Testis (tissue), 3 donors: ENCODE measurements around the gene ARID2. TPM values are rescaled to one million over a fixed set of nuclear protein-coding genes. Genes with fewer than 3 reads are reported as not detected.

ENCODE experiments used
- DNase-seq: peaks from one replicate; pipeline ENCODE4 v3.0.0-alpha.2; 2019
- H3K27ac ChIP-seq, 2 donors: fragments of 200-600 bp; sonication (generic); one replicate each; pipeline ENCODE4 v1.5.1; 2019
- H3K27me3 ChIP-seq: fragments of 200-600 bp; sonication (generic); one replicate; pipeline ENCODE4 v1.5.1; 2019
- H3K36me3 ChIP-seq: fragments of 200-600 bp; sonication (generic); one replicate; pipeline ENCODE4 v1.5.1; 2017; ENCODE audit warnings: low read depth; ENCODE audit errors: missing control alignments
- H3K4me1 ChIP-seq: fragments of 200-600 bp; sonication (generic); one replicate; pipeline ENCODE4 v1.5.1; 2019
- H3K4me3 ChIP-seq, 2 donors: fragments of 200-600 bp; sonication (generic); one replicate each; pipeline ENCODE4 v1.5.1; 2017 to 2019
- H3K9me3 ChIP-seq: fragments of 200-600 bp; sonication (generic); one replicate; pipeline ENCODE4 v1.5.1; 2017
- CTCF ChIP-seq, 3 experiments: fragments of 450-650 bp in 2 of 3; fragments of 200-600 bp in 1 of 3; sonication (generic) in 1 of 3; IDR thresholded peaks; one replicate each; pipeline ENCODE4 v1.5.1; 2016 to 2019; ENCODE audit warnings: antibody characterized with exemption in 3 of 3, mild to moderate bottlenecking in 2 of 3, moderate library complexity in 1 of 3
- POLR2A ChIP-seq: fragments of 450-650 bp; IDR thresholded peaks from one replicate; pipeline ENCODE4 v1.6.1; 2017; ENCODE audit warnings: antibody characterized with exemption, mild to moderate bottlenecking, moderate library complexity
- WGBS, 2 donors: methylation state at CpG; one replicate each; pipeline ENCODE4 v1.1.5; 2018; 5-methylcytosine and 5-hydroxymethylcytosine counted together
- intact Hi-C: fragments of 100-400 bp; cut with DNase I; formaldehyde crosslinking; loops from one replicate; pipeline ENCODE4 v1.15.1; 2023; ENCODE audit warnings: low total_unique reads
- polyA plus RNA-seq: library from polyadenylated mRNA; stranded (reverse); fragments of 350-450 nt; fragmentation: Illumina TruSeq; extraction: RNeasy Lipid Tissue Mini Kit (QIAGEN cat#74804); gene quantifications from one replicate; pipeline ENCODE4 v1.2.3, GENCODE V29; 2014; ENCODE audit warnings: low read depth, low replicate concordance; ENCODE audit not compliant: insufficient read depth
- total RNA-seq, 2 donors: library from RNA; depleted of rRNA; stranded (reverse); fragments of >200 nt; gene quantifications; one replicate each; pipeline ENCODE4 v1.2.3, GENCODE V29; 2016

Gene ARID2
- total and polyA plus RNA-seq, 3 donors from 2014 or later, result 50.4 to 82.2 (median 72.4) TPM

- H3K4me3 ChIP-seq, result no peak overlapping the region
- intact Hi-C loops, result no loop called here
- no peaks in the 10 kb centered on the region for H3K27me3 ChIP-seq
- H3K36me3 ChIP-seq, result no peaks in the 10 kb centered on the region
- H3K9me3 ChIP-seq, result no peaks in the 10 kb centered on the region
- H3K4me1 ChIP-seq, result no peaks in the 10 kb centered on the region
- TF ChIP-seq CTCF (IDR thresholded peaks at IDR 0.05), result no peak
- TF ChIP-seq POLR2A, result no peak
- H3K27ac ChIP-seq, result no peak overlapping the region
- WGBS, 2 donors, result 73 to 82% methylated on average over 1 of the region's 1 CpG
- no peak for DNase-seq
Measured at GRCh38 chr12:45816652-45817051, 87.1 kb downstream of the ARID2 start.

- 94 to 95% methylated on average over 3 of the region's 3 CpGs for WGBS, 2 donors
- H3K36me3 ChIP-seq, result no peaks in the 10 kb centered on the region
- intact Hi-C loops, result no loop called here
- DNase-seq, result no peak
- H3K4me1 ChIP-seq, result no peaks in the 10 kb centered on the region
- H3K4me3 ChIP-seq, result no peak overlapping the region
- H3K9me3 ChIP-seq, result no peaks in the 10 kb centered on the region
- no peak for TF ChIP-seq POLR2A
- no peak for TF ChIP-seq CTCF (IDR thresholded peaks at IDR 0.05)
- H3K27me3 ChIP-seq, result no peaks in the 10 kb centered on the region
- H3K27ac ChIP-seq, result no peak overlapping the region
Measured at GRCh38 chr12:45827974-45828373, 98.5 kb downstream of the ARID2 start.

GRCh38 chr12:45828402-45828801, 98.9 kb downstream of the ARID2 start:
- Histone ChIP-seq H3K4me3 (no peak overlapping the region), H3K27ac (no peak overlapping the region), H3K9me3 (no peaks in the 10 kb centered on the region), H3K4me1 (no peaks in the 10 kb centered on the region), H3K27me3 (no peaks in the 10 kb centered on the region), H3K36me3 (no peaks in the 10 kb centered on the region)
- 66 to 83% methylated on average over 2 of the region's 2 CpGs for WGBS, 2 donors
- intact Hi-C loops, result no loop called here
- DNase-seq, result no peak
- TF ChIP-seq CTCF (IDR thresholded peaks at IDR 0.05) (no peak), POLR2A (no peak)

GRCh38 chr12:45831590-45831989, 102.1 kb downstream of the ARID2 start:
- no peak overlapping the region for H3K27ac ChIP-seq
- H3K9me3 ChIP-seq, result no peaks in the 10 kb centered on the region
- intact Hi-C loops, result no loop called here
- no peaks in the 10 kb centered on the region for H3K36me3 ChIP-seq
- H3K4me1 ChIP-seq, result no peaks in the 10 kb centered on the region
- no peaks in the 10 kb centered on the region for H3K27me3 ChIP-seq
- TF ChIP-seq POLR2A (no peak), CTCF (IDR thresholded peaks at IDR 0.05) (no peak)
- H3K4me3 ChIP-seq, result no peak overlapping the region
- WGBS, 2 donors, result 95 to 97% methylated on average over 2 of the region's 2 CpGs
- DNase-seq, result no peak

- Histone ChIP-seq H3K36me3 (no peaks in the 10 kb centered on the region), H3K27me3 (no peaks in the 10 kb centered on the region), H3K4me1 (no peaks in the 10 kb centered on the region), H3K9me3 (no peaks in the 10 kb centered on the region), H3K27ac (no peak overlapping the region), H3K4me3 (no peak overlapping the region)
- TF ChIP-seq CTCF (IDR thresholded peaks at IDR 0.05) (no peak), POLR2A (no peak)
- intact Hi-C loops, result no loop called here
- DNase-seq, result no peak
Measured at GRCh38 chr12:45833401-45833800, 103.9 kb downstream of the ARID2 start.
